SK-N-SH treated with all-trans-retinoic acid at 6 μM for 48 hours (cell line): ENCODE measurements around the gene MYH11.

Experiments
- ATAC-seq: fragments of 200-7000 bp; cut with Tn5 transposase; 3 replicates; pipeline ENCODE4 v1.9.1; 2020; ENCODE audit warnings: mild to moderate bottlenecking, moderate library complexity
- ARNTL ChIP-seq: fragments of 450-650 bp; formaldehyde crosslinking; IDR thresholded peaks from 2 replicates; pipeline ENCODE4 v1.5.0; 2020; ENCODE audit warnings: low read depth, mild to moderate bottlenecking, moderate library complexity, borderline replicate concordance
- BACH2 ChIP-seq: fragments of 250-450 bp; sonication (Bioruptor Pico); IDR thresholded peaks from 2 replicates; pipeline ENCODE4 v1.9.0; 2021; ENCODE audit warnings: mild to moderate bottlenecking, borderline replicate concordance
- ESRRG ChIP-seq: fragments of 250-450 bp; sonication (Bioruptor Pico); IDR thresholded peaks from 2 replicates; pipeline ENCODE4 v1.6.1; 2021; ENCODE audit warnings: mild to moderate bottlenecking
- GLIS3 ChIP-seq: fragments of 250-450 bp; sonication (Bioruptor Pico); IDR thresholded peaks from 2 replicates; pipeline ENCODE4 v1.5.0; 2020; ENCODE audit warnings: mild to moderate bottlenecking, moderate library complexity
- ISL1 ChIP-seq: fragments of 250-450 bp; sonication (Bioruptor Pico); IDR thresholded peaks from 2 replicates; pipeline ENCODE4 v2.1.2; 2022; ENCODE audit warnings: mild to moderate bottlenecking, moderate library complexity
- OSR1 ChIP-seq: fragments of 250-450 bp; sonication (Bioruptor Pico); IDR thresholded peaks from 2 replicates; pipeline ENCODE4 v1.8.0; 2022; ENCODE audit warnings: moderate library complexity, mild to moderate bottlenecking, inconsistent platforms
- PPARA ChIP-seq: fragments of 250-450 bp; sonication (Bioruptor Pico); IDR thresholded peaks from 2 replicates; pipeline ENCODE4 v1.5.0; 2020; ENCODE audit warnings: mild to moderate bottlenecking, borderline replicate concordance
- RARB ChIP-seq: fragments of 250-450 bp; sonication (Bioruptor Pico); IDR thresholded peaks from 2 replicates; pipeline ENCODE4 v1.8.0; 2021; ENCODE audit warnings: mild to moderate bottlenecking, moderate library complexity
- TOX ChIP-seq: fragments of 250-450 bp; sonication (Bioruptor Pico); IDR thresholded peaks from 2 replicates; pipeline ENCODE4 v1.8.0; 2021; ENCODE audit warnings: mild to moderate bottlenecking, moderate library complexity, borderline replicate concordance
- ZC3H10 ChIP-seq: fragments of 250-450 bp; sonication (Bioruptor Pico); IDR thresholded peaks from 2 replicates; pipeline ENCODE4 v1.5.1; 2021; ENCODE audit warnings: mild to moderate bottlenecking, moderate library complexity
- ZFP3 ChIP-seq: fragments of 250-450 bp; sonication (Bioruptor Pico); IDR thresholded peaks from 2 replicates; pipeline ENCODE4 v1.5.0; 2020; ENCODE audit warnings: mild to moderate bottlenecking, moderate library complexity
- ZFP30 ChIP-seq: fragments of 450-650 bp; formaldehyde crosslinking; IDR thresholded peaks from 2 replicates; pipeline ENCODE4 v1.5.0; 2022; ENCODE audit warnings: mild to moderate bottlenecking, moderate library complexity
- ZNF70 ChIP-seq: fragments of 450-650 bp; formaldehyde crosslinking; IDR thresholded peaks from 2 replicates; pipeline ENCODE4 v1.5.0; 2020; ENCODE audit warnings: mild to moderate bottlenecking, moderate library complexity
- ZNF8 ChIP-seq: fragments of 450-650 bp; formaldehyde crosslinking; IDR thresholded peaks from 2 replicates; pipeline ENCODE4 v1.5.0; 2020; ENCODE audit warnings: mild to moderate bottlenecking, moderate library complexity
- TF ChIP-seq, protein P1 (sequence below): fragments of 250-450 bp; sonication (Bioruptor Pico); IDR thresholded peaks from 2 replicates; pipeline ENCODE4 v1.5.0; 2020; ENCODE audit warnings: mild to moderate bottlenecking, moderate library complexity
- TF ChIP-seq, protein P2 (sequence below): fragments of 250-450 bp; sonication (Bioruptor Pico); IDR thresholded peaks from 2 replicates; pipeline ENCODE4 v1.8.0; 2021; ENCODE audit warnings: low read depth, mild to moderate bottlenecking, moderate library complexity, borderline replicate concordance
- TF ChIP-seq, protein P3 (sequence below): fragments of 250-450 bp; sonication (Bioruptor Pico); IDR thresholded peaks from 2 replicates; pipeline ENCODE4 v1.8.0; 2020; ENCODE audit warnings: mild to moderate bottlenecking, moderate library complexity, borderline replicate concordance
- TF ChIP-seq, protein P4 (sequence below): fragments of 250-450 bp; sonication (Bioruptor Pico); IDR thresholded peaks from 2 replicates; pipeline ENCODE4 v1.5.1; 2021; ENCODE audit warnings: mild to moderate bottlenecking, moderate library complexity

The MYH11 gene

DNA sequence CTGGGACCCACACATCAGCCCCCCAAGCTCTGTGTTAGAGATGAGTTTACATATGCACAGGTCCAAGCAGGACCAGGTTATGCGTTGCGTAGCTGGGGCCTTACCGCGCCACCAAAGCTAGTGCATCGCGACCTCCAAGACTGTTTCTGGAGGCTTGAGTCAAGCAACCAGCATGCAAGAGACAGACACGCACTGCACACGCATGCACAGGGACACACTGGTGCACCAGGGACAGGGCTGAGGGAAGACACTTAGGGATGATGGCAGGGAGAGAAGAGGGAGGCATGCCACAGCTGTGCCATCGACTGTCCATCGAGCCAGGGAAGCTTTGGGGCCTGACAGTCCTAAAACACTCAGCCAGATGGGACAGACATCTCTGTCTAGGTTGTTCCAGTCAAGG lies 72.8 kb downstream of the MYH11 start:
- no peak for ATAC-seq
- no peak for TF ChIP-seq ZFP30 (CRISPR knock-in tag)
- TF ChIP-seq, protein P1, sequence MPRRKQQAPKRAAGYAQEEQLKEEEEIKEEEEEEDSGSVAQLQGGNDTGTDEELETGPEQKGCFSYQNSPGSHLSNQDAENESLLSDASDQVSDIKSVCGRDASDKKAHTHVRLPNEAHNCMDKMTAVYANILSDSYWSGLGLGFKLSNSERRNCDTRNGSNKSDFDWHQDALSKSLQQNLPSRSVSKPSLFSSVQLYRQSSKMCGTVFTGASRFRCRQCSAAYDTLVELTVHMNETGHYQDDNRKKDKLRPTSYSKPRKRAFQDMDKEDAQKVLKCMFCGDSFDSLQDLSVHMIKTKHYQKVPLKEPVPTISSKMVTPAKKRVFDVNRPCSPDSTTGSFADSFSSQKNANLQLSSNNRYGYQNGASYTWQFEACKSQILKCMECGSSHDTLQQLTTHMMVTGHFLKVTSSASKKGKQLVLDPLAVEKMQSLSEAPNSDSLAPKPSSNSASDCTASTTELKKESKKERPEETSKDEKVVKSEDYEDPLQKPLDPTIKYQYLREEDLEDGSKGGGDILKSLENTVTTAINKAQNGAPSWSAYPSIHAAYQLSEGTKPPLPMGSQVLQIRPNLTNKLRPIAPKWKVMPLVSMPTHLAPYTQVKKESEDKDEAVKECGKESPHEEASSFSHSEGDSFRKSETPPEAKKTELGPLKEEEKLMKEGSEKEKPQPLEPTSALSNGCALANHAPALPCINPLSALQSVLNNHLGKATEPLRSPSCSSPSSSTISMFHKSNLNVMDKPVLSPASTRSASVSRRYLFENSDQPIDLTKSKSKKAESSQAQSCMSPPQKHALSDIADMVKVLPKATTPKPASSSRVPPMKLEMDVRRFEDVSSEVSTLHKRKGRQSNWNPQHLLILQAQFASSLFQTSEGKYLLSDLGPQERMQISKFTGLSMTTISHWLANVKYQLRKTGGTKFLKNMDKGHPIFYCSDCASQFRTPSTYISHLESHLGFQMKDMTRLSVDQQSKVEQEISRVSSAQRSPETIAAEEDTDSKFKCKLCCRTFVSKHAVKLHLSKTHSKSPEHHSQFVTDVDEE (CRISPR knock-in tag) = no peak
- TF ChIP-seq GLIS3 = no peak
- TF ChIP-seq BACH2 (CRISPR knock-in tag) = no peak
- TF ChIP-seq ZFP3 (CRISPR knock-in tag) = no peak
- TF ChIP-seq ISL1 (CRISPR knock-in tag) = no peak
- no peak for TF ChIP-seq ESRRG (CRISPR knock-in tag)
- TF ChIP-seq ARNTL (CRISPR knock-in tag) = no peak

GRCh38 chr16:15782573-15783365 lies 74.1 kb downstream of the MYH11 start:
- TF ChIP-seq ARNTL (CRISPR knock-in tag) (no peak), ZFP3 (CRISPR knock-in tag) (no peak), OSR1 (no peak), ZC3H10 (CRISPR knock-in tag) (no peak), ESRRG (CRISPR knock-in tag) (no peak), PPARA (no peak), ZNF8 (no peak), ZFP30 (CRISPR knock-in tag) (no peak), ZNF70 (CRISPR knock-in tag) (no peak), RARB (CRISPR knock-in tag) (no peak), ISL1 (CRISPR knock-in tag) (no peak), GLIS3 (no peak), BACH2 (CRISPR knock-in tag) (no peak)
- TF ChIP-seq, protein P1 (CRISPR knock-in tag) = no peak
- TF ChIP-seq, protein P2, sequence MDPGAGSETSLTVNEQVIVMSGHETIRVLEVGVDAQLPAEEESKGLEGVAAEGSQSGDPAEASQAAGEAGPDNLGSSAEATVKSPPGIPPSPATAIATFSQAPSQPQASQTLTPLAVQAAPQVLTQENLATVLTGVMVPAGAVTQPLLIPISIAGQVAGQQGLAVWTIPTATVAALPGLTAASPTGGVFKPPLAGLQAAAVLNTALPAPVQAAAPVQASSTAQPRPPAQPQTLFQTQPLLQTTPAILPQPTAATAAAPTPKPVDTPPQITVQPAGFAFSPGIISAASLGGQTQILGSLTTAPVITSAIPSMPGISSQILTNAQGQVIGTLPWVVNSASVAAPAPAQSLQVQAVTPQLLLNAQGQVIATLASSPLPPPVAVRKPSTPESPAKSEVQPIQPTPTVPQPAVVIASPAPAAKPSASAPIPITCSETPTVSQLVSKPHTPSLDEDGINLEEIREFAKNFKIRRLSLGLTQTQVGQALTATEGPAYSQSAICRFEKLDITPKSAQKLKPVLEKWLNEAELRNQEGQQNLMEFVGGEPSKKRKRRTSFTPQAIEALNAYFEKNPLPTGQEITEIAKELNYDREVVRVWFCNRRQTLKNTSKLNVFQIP (CRISPR knock-in tag) = no peak
- TF ChIP-seq, protein P3, sequence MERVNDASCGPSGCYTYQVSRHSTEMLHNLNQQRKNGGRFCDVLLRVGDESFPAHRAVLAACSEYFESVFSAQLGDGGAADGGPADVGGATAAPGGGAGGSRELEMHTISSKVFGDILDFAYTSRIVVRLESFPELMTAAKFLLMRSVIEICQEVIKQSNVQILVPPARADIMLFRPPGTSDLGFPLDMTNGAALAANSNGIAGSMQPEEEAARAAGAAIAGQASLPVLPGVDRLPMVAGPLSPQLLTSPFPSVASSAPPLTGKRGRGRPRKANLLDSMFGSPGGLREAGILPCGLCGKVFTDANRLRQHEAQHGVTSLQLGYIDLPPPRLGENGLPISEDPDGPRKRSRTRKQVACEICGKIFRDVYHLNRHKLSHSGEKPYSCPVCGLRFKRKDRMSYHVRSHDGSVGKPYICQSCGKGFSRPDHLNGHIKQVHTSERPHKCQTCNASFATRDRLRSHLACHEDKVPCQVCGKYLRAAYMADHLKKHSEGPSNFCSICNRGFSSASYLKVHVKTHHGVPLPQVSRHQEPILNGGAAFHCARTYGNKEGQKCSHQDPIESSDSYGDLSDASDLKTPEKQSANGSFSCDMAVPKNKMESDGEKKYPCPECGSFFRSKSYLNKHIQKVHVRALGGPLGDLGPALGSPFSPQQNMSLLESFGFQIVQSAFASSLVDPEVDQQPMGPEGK (CRISPR knock-in tag) = no peak
- TF ChIP-seq, protein P4, sequence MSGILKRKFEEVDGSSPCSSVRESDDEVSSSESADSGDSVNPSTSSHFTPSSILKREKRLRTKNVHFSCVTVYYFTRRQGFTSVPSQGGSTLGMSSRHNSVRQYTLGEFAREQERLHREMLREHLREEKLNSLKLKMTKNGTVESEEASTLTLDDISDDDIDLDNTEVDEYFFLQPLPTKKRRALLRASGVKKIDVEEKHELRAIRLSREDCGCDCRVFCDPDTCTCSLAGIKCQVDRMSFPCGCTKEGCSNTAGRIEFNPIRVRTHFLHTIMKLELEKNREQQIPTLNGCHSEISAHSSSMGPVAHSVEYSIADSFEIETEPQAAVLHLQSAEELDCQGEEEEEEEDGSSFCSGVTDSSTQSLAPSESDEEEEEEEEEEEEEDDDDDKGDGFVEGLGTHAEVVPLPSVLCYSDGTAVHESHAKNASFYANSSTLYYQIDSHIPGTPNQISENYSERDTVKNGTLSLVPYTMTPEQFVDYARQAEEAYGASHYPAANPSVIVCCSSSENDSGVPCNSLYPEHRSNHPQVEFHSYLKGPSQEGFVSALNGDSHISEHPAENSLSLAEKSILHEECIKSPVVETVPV (CRISPR knock-in tag) = no peak
- no peak for ATAC-seq

GRCh38 chr16:15781650-15782049 lies 75.2 kb downstream of the MYH11 start:
- ATAC-seq = no peak
- TF ChIP-seq ZC3H10 (CRISPR knock-in tag) (no peak), ZNF70 (CRISPR knock-in tag) (no peak), PPARA (no peak), RARB (CRISPR knock-in tag) (no peak), TOX (CRISPR knock-in tag) (no peak)
- TF ChIP-seq, protein P3 (CRISPR knock-in tag) = no peak
